Osteocyte (in vitro differentiated cells): Measurements from ENCODE around the gene UBE2R2. TPM values are rescaled to one million over a fixed set of nuclear protein-coding genes. Genes with fewer than 3 reads are reported as not detected.

Experiments used
- DNase-seq: peaks from one replicate; pipeline ENCODE4 v3.0.0; 2021; ENCODE audit warnings: mixed read lengths; ENCODE audit not compliant: unreplicated experiment; ENCODE audit errors: extremely low spot score
- H3K27ac Mint-ChIP-seq: one replicate; pipeline ENCODE4 v1.8.0; 2021; ENCODE audit warnings: mild to moderate bottlenecking, mixed read lengths; ENCODE audit not compliant: unreplicated experiment
- H3K27me3 Mint-ChIP-seq: one replicate; pipeline ENCODE4 v1.8.0; 2021; ENCODE audit warnings: mixed read lengths; ENCODE audit not compliant: unreplicated experiment
- H3K36me3 Mint-ChIP-seq: one replicate; pipeline ENCODE4 v1.8.0; 2021; ENCODE audit warnings: mixed read lengths; ENCODE audit not compliant: unreplicated experiment
- H3K4me1 Mint-ChIP-seq: one replicate; pipeline ENCODE4 v1.8.0; 2021; ENCODE audit warnings: mixed read lengths; ENCODE audit not compliant: unreplicated experiment
- H3K4me3 Mint-ChIP-seq: one replicate; pipeline ENCODE4 v1.8.0; 2021; ENCODE audit warnings: mild to moderate bottlenecking, moderate library complexity, mixed read lengths; ENCODE audit not compliant: unreplicated experiment
- H3K9me3 Mint-ChIP-seq: one replicate; pipeline ENCODE4 v1.8.0; 2021; ENCODE audit warnings: mixed read lengths; ENCODE audit not compliant: unreplicated experiment
- CTCF ChIP-seq: fragments of 200-600 bp; sonication (generic); IDR thresholded peaks from 2 replicates; pipeline ENCODE4 v1.5.0; 2021; ENCODE audit warnings: antibody characterized with exemption, mild to moderate bottlenecking, moderate library complexity
- total RNA-seq: library from RNA; stranded (reverse); gene quantifications from 2 replicates; pipeline ENCODE4 v1.2.1, GENCODE V29; 2021

Gene UBE2R2
- total RNA-seq, 1 donor from 2014 or later, result 48.1 TPM

- no peak for TF ChIP-seq CTCF
- Mint-ChIP-seq H3K4me1 (peaks cover 43% of the 10 kb centered on the region), H3K4me3 (no peak overlapping the region), H3K27ac (peak overlapping the region; percentile 42), H3K9me3 (no peaks in the 10 kb centered on the region), H3K27me3 (no peaks in the 10 kb centered on the region), H3K36me3 (no peaks in the 10 kb centered on the region)
- DNase-seq, result no peak
These were observed 33.7 kb downstream of the UBE2R2 start for GRCh38 chr9:33850677-33851076.

GRCh38 chr9:33851301-33851700, 34.3 kb downstream of the UBE2R2 start:
- H3K27ac Mint-ChIP-seq, result peak overlapping the region; percentile 45
- no peak overlapping the region for H3K4me3 Mint-ChIP-seq
- no peak for DNase-seq
- TF ChIP-seq CTCF, result no peak
- no peaks in the 10 kb centered on the region for H3K27me3 Mint-ChIP-seq
- H3K36me3 Mint-ChIP-seq, result no peaks in the 10 kb centered on the region
- H3K4me1 Mint-ChIP-seq, result peaks cover 42% of the 10 kb centered on the region
- no peaks in the 10 kb centered on the region for H3K9me3 Mint-ChIP-seq

GRCh38 chr9:33852216-33852826, 35.4 kb downstream of the UBE2R2 start:
- Mint-ChIP-seq H3K4me1 (peaks cover 41% of the 10 kb centered on the region), H3K9me3 (no peaks in the 10 kb centered on the region), H3K27ac (no peak overlapping the region), H3K36me3 (no peaks in the 10 kb centered on the region), H3K27me3 (no peaks in the 10 kb centered on the region), H3K4me3 (no peak overlapping the region)
- DNase-seq, result peak; percentile 60
- TF ChIP-seq CTCF, result peak; percentile 61

- DNase-seq, result no peak
- H3K27ac Mint-ChIP-seq, result peak overlapping the region; percentile 1
- no peaks in the 10 kb centered on the region for H3K9me3 Mint-ChIP-seq
- TF ChIP-seq CTCF, result no peak
- H3K4me3 Mint-ChIP-seq, result no peak overlapping the region
- peaks cover 49% of the 10 kb centered on the region for H3K4me1 Mint-ChIP-seq
- H3K27me3 Mint-ChIP-seq, result no peaks in the 10 kb centered on the region
- H3K36me3 Mint-ChIP-seq, result no peaks in the 10 kb centered on the region
These were observed 39.3 kb downstream of the UBE2R2 start for GRCh38 chr9:33856247-33856646.

GRCh38 chr9:33858423-33858822, 41.5 kb downstream of the UBE2R2 start:
- peak overlapping the region; percentile 38 for H3K27ac Mint-ChIP-seq
- no peaks in the 10 kb centered on the region for H3K9me3 Mint-ChIP-seq
- H3K36me3 Mint-ChIP-seq, result no peaks in the 10 kb centered on the region
- DNase-seq, result peak; percentile 42
- TF ChIP-seq CTCF, result no peak
- no peak overlapping the region for H3K4me3 Mint-ChIP-seq
- H3K4me1 Mint-ChIP-seq, result peaks cover 48% of the 10 kb centered on the region
- H3K27me3 Mint-ChIP-seq, result no peaks in the 10 kb centered on the region
